Uterus (tissue), 4 donors: ENCODE results near the gene SGK1. TPM values are rescaled to one million over a fixed set of nuclear protein-coding genes. Genes with fewer than 3 reads are reported as not detected.
A peak's percentile ranks its signal among the peaks of the same experiment; 100 is the strongest.

ENCODE experiments used
- DNase-seq, 2 donors: peaks; one replicate each; pipeline ENCODE4 v3.0.0-alpha.2; 2019 to 2020
- H3K27ac ChIP-seq, 2 donors: fragments of 200-600 bp; sonication (generic); 1 replicate in 1 of 2; 2 replicates in 1 of 2; pipeline ENCODE4 v1.5.1; 2016 to 2018
- H3K27me3 ChIP-seq, 2 donors: fragments of 200-600 bp; sonication (generic); one replicate each; pipeline ENCODE4 v1.5.1; 2018 to 2019; ENCODE audit warnings: control low read depth in 1 of 2
- H3K36me3 ChIP-seq, 2 donors: fragments of 200-600 bp; sonication (generic); one replicate each; pipeline ENCODE4 v1.5.1; 2019; ENCODE audit warnings: control low read depth in 1 of 2
- H3K4me1 ChIP-seq, 2 donors: fragments of 200-600 bp; sonication (generic); one replicate each; pipeline ENCODE4 v1.5.1; 2018 to 2019; ENCODE audit warnings: control low read depth in 1 of 2
- H3K4me3 ChIP-seq, 2 donors: fragments of 200-600 bp; sonication (generic); 1 replicate in 1 of 2; 2 replicates in 1 of 2; pipeline ENCODE4 v1.5.1; 2018 to 2019; ENCODE audit warnings: mild to moderate bottlenecking in 1 of 2
- H3K9me3 ChIP-seq, 2 donors: fragments of 200-600 bp; sonication (generic); one replicate each; pipeline ENCODE4 v1.5.1; 2019; ENCODE audit warnings: control low read depth in 1 of 2
- POLR2A ChIP-seq, 2 donors: fragments of 450-650 bp; IDR thresholded peaks; one replicate each; pipeline ENCODE4 v1.6.1; 2016; ENCODE audit warnings: antibody characterized with exemption in 2 of 2, mild to moderate bottlenecking in 1 of 2, moderate library complexity in 1 of 2
- intact Hi-C: fragments of 100-400 bp; cut with DNase I; formaldehyde crosslinking; loops from one replicate; pipeline ENCODE4 v1.15.1; 2023; ENCODE audit warnings: low total_unique reads
- total RNA-seq, 4 donors: library from RNA; depleted of rRNA in 3 of 4; stranded (reverse); fragments of >200 nt in 3 of 4; gene quantifications; one replicate each; pipeline versions ENCODE4 v1.1.0 to v1.2.4, GENCODE V29; 2014 to 2023
- TF ChIP-seq, protein P1 (sequence below), 4 experiments: fragments of 200-600 bp in 2 of 4; fragments of 450-650 bp in 2 of 4; sonication (generic) in 2 of 4; IDR thresholded peaks; one replicate each; pipeline ENCODE4 v1.5.1; 2016 to 2019; ENCODE audit warnings: antibody characterized with exemption in 4 of 4, mild to moderate bottlenecking in 2 of 4, moderate library complexity in 1 of 4
- donor health status: DM: yes; HTN: yes; CAD: no.

Gene SGK1
- total RNA-seq, 4 donors from 2014 or later = 47.1 to 75.0 (median 59.8) TPM

DNA sequence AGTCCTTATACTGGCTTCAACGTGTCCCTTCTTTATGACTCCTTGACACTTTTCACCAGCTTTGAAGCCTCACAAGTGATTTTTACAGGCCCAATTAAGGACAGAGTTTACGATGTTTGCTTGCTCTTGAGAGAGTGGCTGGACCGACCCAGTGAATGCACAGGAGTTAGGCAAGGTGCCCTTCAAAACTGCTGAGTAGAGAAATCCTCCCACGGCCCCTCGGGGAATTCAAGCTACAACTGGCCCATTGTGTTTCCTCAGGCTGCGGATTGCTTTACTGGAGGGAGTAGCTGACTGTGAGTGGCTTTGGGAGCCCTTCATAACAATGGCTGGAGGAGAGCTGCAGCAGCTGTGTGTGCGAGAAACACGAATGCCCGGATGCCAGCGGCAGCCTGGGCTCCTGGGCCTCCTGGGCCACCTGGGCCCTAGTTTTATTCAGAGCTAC lies 50.0 kb downstream of the SGK1 start:
- H3K27ac ChIP-seq = peak overlapping the region; percentile 26 to 29
- no peaks in the 10 kb centered on the region for H3K4me1 ChIP-seq
- peak in 1 of 2 donors; percentile 28 for DNase-seq
- no peaks in the 10 kb centered on the region for H3K9me3 ChIP-seq
- intact Hi-C loops = no loop called here
- no peaks in the 10 kb centered on the region for H3K27me3 ChIP-seq
- H3K36me3 ChIP-seq = no peaks in the 10 kb centered on the region
- no peak overlapping the region for H3K4me3 ChIP-seq
- TF ChIP-seq POLR2A (IDR thresholded peaks at IDR 0.05) = no peak
- TF ChIP-seq, protein P1, sequence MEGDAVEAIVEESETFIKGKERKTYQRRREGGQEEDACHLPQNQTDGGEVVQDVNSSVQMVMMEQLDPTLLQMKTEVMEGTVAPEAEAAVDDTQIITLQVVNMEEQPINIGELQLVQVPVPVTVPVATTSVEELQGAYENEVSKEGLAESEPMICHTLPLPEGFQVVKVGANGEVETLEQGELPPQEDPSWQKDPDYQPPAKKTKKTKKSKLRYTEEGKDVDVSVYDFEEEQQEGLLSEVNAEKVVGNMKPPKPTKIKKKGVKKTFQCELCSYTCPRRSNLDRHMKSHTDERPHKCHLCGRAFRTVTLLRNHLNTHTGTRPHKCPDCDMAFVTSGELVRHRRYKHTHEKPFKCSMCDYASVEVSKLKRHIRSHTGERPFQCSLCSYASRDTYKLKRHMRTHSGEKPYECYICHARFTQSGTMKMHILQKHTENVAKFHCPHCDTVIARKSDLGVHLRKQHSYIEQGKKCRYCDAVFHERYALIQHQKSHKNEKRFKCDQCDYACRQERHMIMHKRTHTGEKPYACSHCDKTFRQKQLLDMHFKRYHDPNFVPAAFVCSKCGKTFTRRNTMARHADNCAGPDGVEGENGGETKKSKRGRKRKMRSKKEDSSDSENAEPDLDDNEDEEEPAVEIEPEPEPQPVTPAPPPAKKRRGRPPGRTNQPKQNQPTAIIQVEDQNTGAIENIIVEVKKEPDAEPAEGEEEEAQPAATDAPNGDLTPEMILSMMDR (IDR thresholded peaks at IDR 0.05) = no peak

DNA sequence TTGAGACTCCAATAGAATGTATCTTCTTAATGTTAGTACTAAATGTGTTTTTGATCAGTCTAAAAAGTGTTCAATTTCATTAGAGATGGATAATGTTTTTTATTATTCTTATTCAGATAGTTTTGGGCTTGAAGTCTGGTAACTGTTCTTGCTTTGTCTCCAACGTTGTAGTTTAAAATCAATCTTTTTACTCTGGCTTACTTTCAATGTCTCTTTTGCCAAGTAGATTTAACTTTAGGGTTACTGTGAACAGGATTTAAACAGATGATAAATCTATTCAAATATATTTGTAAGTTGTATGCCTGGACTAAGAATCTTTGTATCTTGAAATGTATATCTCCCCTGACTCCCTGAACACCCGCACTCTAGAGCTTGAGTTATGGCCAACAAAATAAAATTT lies 51.1 kb downstream of the SGK1 start:
- no peaks in the 10 kb centered on the region for H3K4me1 ChIP-seq
- TF ChIP-seq, protein P1 (IDR thresholded peaks at IDR 0.05) = no peak
- TF ChIP-seq POLR2A (IDR thresholded peaks at IDR 0.05) = no peak
- H3K36me3 ChIP-seq = no peaks in the 10 kb centered on the region
- H3K4me3 ChIP-seq = no peak overlapping the region
- H3K27me3 ChIP-seq = no peaks in the 10 kb centered on the region
- H3K27ac ChIP-seq = no peak overlapping the region
- H3K9me3 ChIP-seq = no peaks in the 10 kb centered on the region
- intact Hi-C loops = no loop called here
- no peak for DNase-seq

DNA sequence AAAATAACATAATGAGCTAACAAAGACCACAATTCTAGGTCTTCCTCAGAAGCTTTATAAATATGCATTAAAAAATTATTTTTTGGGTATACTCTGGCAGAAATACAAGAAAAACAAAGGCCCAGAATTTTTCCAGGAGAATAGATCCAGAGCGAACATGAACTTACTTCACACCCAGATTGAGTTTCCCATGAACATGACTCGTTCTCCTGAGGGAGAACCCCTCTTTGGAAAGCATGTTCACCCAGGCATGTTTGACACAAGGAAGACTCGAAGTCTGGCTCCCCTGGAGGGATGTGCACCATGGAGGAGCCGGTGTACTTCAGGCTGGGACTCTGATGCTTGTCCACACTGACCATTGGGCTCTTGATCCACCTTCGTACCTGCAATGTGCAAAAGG lies 56.1 kb downstream of the SGK1 start:
- no peak for DNase-seq
- Histone ChIP-seq H3K36me3 (no peaks in the 10 kb centered on the region), H3K4me3 (no peak overlapping the region), H3K27me3 (no peaks in the 10 kb centered on the region), H3K27ac (no peak overlapping the region), H3K4me1 (no peaks in the 10 kb centered on the region), H3K9me3 (no peaks in the 10 kb centered on the region)
- intact Hi-C loops = no loop called here
- TF ChIP-seq, protein P1 (IDR thresholded peaks at IDR 0.05) = no peak
- TF ChIP-seq POLR2A (IDR thresholded peaks at IDR 0.05) = no peak

DNA sequence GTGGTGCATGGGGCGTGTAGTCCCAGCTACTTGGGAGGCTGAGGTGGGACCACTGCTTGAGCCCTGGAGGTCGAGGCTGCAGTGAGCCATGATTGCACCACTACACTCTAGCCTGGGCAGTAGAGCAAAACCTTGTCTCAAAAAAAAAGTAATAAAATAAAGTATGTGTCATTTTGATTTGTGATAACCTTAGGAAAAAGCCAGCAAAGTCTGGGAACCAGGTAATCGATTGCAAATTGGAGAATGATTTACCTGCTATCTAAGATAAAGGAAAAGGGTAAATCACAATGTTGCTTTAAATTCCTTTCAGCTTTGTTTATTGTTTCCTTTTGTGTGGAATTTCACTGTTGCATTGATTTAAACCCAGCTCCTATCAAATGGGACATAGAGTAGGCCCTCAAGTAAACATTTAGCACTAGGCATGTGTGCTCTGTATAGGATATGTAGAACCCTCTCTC lies 59.0 kb downstream of the SGK1 start:
- Histone ChIP-seq H3K9me3 (no peaks in the 10 kb centered on the region), H3K36me3 (no peaks in the 10 kb centered on the region), H3K4me3 (no peak overlapping the region), H3K4me1 (no peaks in the 10 kb centered on the region), H3K27me3 (no peaks in the 10 kb centered on the region), H3K27ac (no peak overlapping the region)
- DNase-seq = no peak
- TF ChIP-seq POLR2A (IDR thresholded peaks at IDR 0.05) = no peak
- TF ChIP-seq, protein P1 (IDR thresholded peaks at IDR 0.05) = no peak
- intact Hi-C loops = no loop called here

DNA sequence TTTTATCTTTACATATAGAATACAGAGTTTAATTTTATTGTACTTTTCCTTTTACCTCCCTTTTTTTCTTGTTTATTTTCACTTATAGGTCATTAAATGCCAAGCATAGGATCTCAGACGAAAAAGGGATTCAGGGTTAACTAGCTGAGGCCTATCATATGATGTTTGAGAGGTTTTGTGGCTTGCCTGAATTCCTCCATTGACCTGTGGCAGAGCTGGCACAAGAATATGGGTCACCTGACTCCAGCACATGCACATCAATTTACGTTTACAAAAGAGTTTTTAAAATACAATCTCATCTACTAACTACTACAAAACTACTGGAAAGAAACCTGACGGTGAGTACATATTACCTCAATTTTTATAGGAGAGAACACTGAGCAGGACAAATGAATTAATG lies 60.4 kb downstream of the SGK1 start:
- Histone ChIP-seq H3K4me3 (no peak overlapping the region), H3K27ac (no peak overlapping the region), H3K9me3 (no peaks in the 10 kb centered on the region), H3K36me3 (no peaks in the 10 kb centered on the region), H3K4me1 (no peaks in the 10 kb centered on the region), H3K27me3 (no peaks in the 10 kb centered on the region)
- no peak for TF ChIP-seq POLR2A (IDR thresholded peaks at IDR 0.05)
- TF ChIP-seq, protein P1 (IDR thresholded peaks at IDR 0.05) = no peak
- intact Hi-C loops = no loop called here
- no peak for DNase-seq
